H1 (cell line): ENCODE measurements around the gene SARS2.

Source experiments
- CTCF ChIP-seq, 3 experiments: IDR thresholded peaks; 1 replicate in 2 of 3; 2 replicates in 1 of 3; pipeline versions ENCODE4 v1.5.1 to v1.6.1; 2011; ENCODE audit warnings: low read length in 3 of 3, mild to moderate bottlenecking in 3 of 3, inconsistent platforms in 2 of 3, low read depth in 1 of 3, moderate library complexity in 1 of 3; ENCODE audit not compliant: insufficient read depth in 1 of 3; ENCODE audit errors: control extremely low read depth in 1 of 3
- EP300 ChIP-seq, 2 experiments: IDR thresholded peaks; 1 replicate in 1 of 2; 2 replicates in 1 of 2; pipeline ENCODE4 v1.6.1; 2011 to 2012; ENCODE audit warnings: low read depth in 2 of 2, low read length in 2 of 2, mild to moderate bottlenecking in 2 of 2, borderline replicate concordance in 1 of 2, inconsistent platforms in 1 of 2, moderate library complexity in 1 of 2
- EZH2 ChIP-seq: fragments of 200-600 bp; sonication (generic); IDR thresholded peaks from 2 replicates; pipeline ENCODE4 v1.7.1; 2012; ENCODE audit warnings: low read depth, mild to moderate bottlenecking, moderate library complexity, low read length, inconsistent platforms; ENCODE audit not compliant: severe bottlenecking
- GABPA ChIP-seq: IDR thresholded peaks from 2 replicates; pipeline ENCODE4 v1.6.1; 2011; ENCODE audit warnings: mild to moderate bottlenecking, low read length, moderate library complexity, borderline replicate concordance; ENCODE audit not compliant: insufficient read depth
- JUND ChIP-seq: IDR thresholded peaks from 2 replicates; pipeline ENCODE4 v1.6.1; 2011; ENCODE audit warnings: mild to moderate bottlenecking, improper control_type of control experiment, low read length
- MAX ChIP-seq: IDR thresholded peaks from 2 replicates; pipeline ENCODE4 v1.6.1; 2012; ENCODE audit warnings: inconsistent platforms
- RAD21 ChIP-seq, 2 experiments: IDR thresholded peaks in 1 of 2; conservative IDR thresholded peaks in 1 of 2; 2 replicates each; pipeline ENCODE4 v1.6.1; 2011; ENCODE audit warnings: low read depth in 2 of 2, low read length in 2 of 2, improper control_type of control experiment in 1 of 2, inconsistent platforms in 1 of 2, mild to moderate bottlenecking in 1 of 2, moderate library complexity in 1 of 2
- ZNF274 ChIP-seq: IDR thresholded peaks from 2 replicates; pipeline ENCODE4 v1.7.0; 2012; ENCODE audit warnings: low read length, borderline replicate concordance; ENCODE audit errors: extremely low read depth

GRCh38 chr19:38875656-38876395 is 54.7 kb downstream of the SARS2 start:
- no peak for TF ChIP-seq JUND
- no peak for TF ChIP-seq EP300 (IDR thresholded peaks at IDR 0.05; ENCODE audit: borderline replicate concordance in 1 of 2, low read depth in 2 of 2, low read length in 2 of 2)
- TF ChIP-seq MAX: no peak
- no peak for TF ChIP-seq EZH2
- no peak for TF ChIP-seq ZNF274
- no peak for TF ChIP-seq RAD21 (IDR thresholded peaks at IDR 0.05 in 1 of 2, conservative IDR thresholded peaks at IDR 0.05 in 1 of 2; ENCODE audit: low read depth in 2 of 2, low read length in 2 of 2)
- no peak for TF ChIP-seq CTCF (IDR thresholded peaks at IDR 0.05; ENCODE audit: control extremely low read depth in 1 of 3, insufficient read depth in 1 of 3, low read depth in 1 of 3, low read length in 3 of 3)
- TF ChIP-seq GABPA: no peak
